Activated gamma-delta T cell (primary cell): Measurements from ENCODE around the gene FAM53B.
"Not testable (repeated sequence)": the region's sequence is repeated elsewhere in the genome, so short reads cannot be mapped to it uniquely, and the experiment has no call there.

ENCODE experiments used
- DNase-seq: peaks from one replicate; lab custom pipeline; 2025; lab: John Stamatoyannopoulos, UW

The FAM53B gene

DNA sequence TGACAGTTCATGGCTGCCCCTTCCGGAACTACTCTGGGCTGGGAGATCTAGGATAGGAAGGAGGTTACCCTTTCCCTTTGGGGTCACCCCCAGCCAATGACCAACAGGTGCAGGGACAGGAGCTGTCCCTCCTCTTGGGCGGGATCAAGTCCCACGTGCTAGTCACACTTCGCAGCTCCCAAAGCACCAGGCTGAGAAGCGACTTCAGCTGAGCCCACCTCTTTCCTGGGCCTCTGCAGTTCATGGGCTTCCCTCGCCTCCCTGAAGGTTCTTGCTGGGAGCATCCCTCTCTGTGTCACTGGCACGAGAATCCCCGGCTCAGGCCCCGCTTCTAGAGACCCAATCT is 115.5 kb downstream of the FAM53B start:
- no peak for DNase-seq

DNA sequence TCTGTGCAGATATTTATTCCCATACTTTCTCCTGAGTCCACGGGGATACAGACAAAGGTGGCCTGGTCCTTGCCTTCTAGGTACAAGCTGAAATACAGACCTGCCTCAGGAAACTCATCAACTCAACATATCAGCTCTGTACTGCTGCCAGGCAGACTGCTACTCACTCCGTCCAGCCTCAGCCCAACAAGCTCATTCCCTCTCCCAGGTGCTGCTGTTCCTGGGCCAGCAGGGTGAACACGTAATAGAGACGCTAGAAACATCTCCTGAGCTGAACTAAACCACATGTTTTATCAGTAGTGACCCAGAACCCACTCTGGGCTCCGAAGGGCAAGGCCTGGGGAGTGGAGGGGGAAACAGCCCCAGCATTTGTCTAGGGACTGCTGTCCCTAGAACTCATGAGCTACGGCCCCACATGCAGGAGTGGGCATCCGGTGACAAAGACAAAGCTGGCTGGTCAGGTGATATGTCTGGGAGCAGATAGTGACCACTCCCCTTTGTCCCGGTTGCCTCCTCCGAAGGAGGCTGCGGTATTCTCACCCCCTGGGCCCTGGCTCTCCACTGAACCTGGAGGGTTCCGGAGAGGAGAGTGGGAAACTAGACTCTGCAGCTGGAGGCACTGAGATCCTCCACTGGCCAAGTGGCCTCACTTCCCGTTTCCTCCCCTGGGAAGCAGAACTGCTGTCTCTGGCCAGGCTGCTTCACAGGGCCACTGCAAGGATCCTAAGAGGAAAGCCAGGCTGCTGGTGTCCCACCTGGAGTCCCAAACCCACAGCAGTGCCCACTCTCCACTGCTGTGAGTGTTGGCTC is 116.1 kb downstream of the FAM53B start:
- no peak for DNase-seq

DNA sequence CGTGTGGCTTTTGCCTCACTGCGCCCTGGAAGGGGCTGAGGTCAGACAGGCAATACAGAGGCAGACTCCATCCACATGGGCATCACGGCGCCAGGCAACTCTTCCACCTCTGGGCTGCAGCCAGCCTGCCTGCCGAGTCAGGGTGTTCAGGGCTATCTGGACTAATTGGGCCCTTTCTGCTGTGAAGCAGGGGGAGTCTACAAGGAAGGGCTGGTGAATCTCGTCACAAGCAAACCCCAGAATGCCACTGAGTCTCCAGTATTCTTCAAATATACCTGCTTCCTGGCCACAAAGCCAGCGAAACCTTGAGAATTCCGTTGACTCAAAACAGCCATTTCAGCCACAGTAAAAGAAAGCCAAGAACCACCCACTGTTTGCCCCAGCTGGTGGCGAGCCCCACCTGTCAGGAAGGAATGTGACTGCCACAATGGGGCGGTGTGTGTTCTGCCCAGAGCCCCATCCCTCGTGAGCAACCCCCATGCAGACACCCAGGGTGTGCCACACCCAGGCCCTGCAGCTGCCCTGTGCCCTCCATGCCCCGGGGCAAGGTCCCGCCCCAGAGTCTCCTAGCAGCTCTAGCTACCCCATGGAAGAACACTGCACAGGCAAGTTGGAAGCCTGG is 117.3 kb downstream of the FAM53B start:
- DNase-seq: no peak

DNA sequence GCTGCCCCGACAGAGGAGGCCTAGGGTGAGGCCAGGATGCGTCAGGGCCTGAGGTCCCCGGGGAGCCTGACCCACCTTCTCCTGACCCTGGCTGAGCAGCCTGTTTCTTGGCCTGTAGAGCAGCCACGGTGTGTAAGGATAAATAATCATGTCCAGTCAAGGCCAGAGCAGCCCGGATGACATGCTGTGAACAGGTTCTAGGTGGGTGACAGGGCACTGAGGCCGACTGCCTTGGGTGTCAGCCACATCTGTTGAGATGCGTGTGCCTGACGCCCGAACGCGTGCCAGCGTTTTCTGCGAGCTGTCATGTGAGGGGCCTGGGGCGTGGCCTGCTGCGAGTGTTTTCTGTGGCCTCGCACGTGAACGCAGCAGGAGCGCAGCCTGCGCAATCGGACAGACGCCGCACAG is 118.3 kb downstream of the FAM53B start:
- DNase-seq: no peak

DNA sequence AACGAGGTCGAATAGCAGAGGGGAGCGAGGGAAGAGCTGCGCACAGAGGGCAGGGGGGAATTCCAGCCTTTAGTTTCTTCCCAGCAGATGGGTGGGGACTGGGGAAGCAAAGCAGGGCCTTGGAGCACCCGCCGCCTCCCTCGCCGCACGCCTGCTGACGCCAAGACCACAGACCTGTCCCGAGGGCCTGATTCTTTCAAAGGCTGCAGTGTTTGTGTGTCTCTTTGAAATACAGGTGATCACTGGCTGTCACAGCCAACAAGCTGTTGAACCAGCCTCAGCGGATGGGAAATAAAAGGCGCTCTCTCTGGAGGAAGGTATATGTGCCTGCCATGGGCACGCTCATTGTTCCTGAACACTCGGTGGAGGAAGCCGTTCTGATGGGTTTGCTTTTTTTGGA is 119.3 kb downstream of the FAM53B start:
- DNase-seq: no peak

DNA sequence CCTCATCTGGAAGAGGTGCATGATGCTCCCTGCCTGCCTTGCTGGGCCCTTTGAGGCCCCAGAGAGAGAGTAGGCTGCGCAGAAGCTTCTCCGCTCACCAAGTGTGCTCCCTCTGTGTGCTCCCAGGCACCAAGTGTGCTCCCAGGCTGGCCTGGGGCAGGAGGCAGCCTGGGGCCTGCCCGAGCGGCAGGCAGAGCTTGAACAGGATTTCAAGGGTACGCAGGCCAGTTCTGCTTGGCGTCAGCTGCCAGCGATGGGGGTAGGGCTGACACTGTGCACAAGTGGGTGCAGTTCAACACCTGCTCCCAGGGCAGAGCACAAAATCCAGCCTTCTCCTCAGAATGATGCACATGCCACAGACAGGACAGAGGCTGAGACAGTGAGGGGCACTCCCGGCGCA is 119.7 kb downstream of the FAM53B start:
- DNase-seq: no peak

DNA sequence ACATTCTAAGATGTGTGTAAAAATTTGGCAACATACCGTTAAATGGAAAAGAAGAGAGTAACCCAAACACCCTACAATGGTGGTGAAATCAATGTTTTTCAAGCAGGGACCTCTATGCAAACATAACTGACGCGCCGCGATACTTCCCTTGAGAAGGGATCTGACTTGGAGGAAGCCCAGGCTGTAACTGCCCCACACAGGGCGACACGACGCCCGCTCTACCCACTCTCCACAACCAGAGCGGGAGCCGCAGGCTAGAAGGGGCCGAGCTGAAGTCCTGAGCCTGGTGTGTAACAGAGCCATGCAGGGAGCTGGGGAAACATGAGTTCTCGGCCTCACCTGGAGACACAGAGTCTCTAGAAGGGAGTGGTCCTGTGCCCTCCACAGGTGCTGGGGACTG is 120.2 kb downstream of the FAM53B start:
- no peak for DNase-seq

DNA sequence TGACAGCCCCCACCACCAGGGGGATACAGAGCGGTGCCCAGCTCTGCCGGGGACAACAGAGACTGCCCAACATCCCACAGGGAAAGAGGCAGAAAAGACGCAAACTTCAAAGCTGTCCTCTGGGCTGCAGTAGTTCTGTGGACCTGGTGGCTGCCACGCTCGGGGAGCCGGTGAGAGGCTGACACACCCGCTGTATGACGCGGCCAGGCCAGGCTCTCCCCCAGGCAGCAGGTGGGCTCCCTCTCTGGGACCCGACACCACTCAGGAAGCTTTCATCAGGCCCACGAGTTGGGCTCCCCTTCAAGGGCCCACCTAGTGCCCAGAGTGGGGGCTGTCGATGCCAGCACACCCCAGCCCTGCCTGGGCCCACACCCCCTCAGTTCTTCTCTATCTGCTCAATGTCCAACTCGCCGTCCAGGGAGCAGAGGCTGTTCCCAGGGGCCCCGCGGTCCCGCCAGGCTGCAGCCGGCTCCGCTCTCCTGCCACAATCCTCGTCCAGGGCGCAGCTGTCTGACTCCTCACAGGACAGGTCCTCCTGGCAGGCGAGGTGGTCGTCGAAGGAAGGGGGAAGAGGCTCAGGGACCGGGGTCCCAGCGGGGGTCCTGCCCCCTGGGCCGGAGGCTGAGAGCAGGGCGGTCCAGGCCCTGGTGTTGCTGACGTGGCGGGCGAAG is 121.2 kb downstream of the FAM53B start:
- DNase-seq: no peak

DNA sequence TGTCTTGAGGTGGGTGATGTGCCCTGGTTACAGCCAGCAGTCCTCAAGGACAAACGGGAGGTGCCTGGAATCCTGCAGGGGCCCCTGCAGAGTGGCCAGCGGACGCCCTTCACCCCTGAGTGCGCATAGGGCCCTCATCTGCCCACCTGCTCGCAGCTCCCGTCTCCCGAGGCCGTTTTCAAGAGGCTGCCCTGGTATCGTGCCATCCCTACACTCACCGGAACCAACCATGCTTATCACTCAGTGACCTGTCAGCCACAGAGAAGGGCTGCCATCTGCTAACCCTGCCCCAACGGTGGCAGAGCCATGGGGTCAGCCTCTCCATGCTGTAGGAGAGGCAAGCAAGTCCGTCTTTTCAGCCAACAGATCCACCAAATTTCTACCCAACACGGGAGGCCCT is 122.0 kb downstream of the FAM53B start:
- DNase-seq: no peak

DNA sequence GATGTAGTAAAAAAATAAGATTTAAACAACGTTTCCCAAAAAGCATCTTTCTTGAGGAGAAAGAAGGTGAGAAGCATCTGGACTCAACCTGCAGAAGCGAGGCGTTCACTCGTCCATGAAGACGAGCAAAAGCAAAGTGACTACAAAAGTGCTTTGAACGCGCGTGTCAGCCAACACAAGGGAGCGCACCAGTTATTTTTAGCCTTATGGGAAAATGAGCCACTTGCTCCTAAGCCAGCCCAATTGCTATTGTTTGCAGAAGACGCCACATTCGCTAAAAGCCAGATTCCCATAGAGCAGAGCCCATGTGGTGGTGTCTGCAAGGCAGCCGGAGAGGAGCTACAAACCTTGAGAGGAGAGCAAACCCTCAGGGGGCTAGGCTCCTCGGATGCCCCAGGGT is 122.5 kb downstream of the FAM53B start:
- DNase-seq: no peak

DNA sequence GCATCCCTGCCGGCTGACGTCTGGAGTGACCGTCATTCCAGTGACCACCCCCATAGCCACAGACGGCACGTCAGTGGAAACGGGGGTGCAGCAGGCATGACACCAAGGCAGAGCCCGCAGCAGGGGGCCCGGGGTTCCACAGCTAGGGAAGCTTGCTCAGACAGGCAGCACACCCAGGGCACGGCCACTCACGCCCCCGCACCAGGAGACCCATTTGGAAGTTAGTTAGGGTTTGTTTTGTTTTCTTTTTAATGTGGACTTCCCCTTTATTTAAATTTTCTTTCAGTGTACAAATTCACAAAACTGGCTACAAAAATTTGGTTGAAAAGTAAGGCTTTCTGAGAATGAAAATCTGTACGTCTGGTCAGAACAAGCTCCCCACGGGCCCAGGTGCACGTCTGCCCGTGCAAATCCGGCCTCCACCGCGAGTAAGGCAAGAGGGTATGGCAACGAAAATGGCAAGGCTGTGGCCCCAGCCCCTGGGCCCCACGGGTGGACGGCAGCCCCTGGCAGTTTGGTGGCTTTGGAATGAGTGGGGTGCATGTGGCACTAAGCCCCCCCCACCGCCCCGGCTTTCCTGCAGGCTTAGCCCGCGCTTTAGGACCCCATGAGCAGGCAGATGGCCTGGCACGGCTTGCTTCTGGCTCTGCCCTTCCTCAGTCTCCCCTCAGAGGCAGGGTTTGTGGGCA is 124.2 kb downstream of the FAM53B start:
- no peak for DNase-seq

DNA sequence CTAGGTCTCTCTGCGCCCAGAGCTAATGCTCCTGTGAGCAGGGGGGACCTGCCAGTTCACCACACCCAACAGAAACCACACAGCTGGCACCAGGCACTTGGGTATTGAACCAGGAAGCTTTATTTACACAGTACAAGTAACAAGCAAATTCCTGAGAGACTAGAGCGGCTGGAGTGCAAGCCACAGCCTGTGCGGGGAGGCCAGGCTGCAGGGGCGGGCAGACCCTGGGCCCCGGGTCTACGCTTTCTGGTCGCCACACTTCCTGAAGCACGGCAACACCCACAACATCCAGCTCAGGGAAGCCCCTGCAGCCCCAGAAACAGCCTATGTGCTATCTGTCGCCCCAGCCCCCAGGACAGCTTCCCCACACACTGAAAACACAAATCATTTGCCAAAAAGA is 125.0 kb downstream of the FAM53B start:
- DNase-seq: peak; percentile 26

DNA sequence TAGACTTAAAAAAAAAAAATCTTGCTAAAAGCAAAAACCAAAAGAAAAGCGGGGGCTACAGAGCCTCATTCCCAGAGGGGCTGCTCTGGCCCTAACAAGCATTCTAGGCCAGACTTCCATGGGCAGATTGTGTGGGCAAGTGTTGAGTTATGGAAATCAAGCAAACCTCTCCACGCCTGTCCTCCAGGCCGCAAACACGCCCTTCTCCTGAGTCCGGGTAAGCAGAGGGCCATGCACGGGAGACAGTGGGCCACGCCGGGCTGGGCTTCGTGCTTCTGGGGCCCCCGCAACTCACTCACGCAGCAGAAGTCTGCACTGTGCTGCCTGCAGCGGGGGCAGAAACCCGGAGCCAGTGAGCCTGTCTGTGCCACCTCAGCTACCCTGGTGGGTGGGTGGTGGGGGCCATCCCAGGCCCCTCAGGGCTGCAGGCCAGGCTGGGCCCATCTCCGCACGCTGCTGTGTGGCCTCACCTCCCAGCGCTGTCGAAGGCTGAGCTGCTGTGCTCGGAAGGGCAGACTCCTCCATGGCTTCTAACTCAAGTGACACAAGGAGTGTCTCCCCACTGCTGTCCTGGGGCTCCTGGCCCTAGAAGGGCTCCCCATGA is 125.6 kb downstream of the FAM53B start:
- no peak for DNase-seq

DNA sequence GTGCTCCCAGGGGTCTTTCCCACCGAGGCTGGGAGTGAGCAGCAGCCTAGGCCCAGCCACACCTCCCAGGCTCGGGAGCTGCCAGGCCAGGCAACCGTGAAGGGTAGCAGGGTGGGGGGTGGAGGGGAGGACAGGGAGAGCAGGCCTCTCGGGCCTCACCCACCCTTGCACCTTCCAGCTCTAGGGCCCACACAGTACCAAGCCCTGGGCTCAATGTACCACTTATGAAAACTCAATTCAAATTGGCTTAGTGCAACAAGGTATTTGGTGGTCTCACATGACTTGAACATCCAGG is 127.4 kb downstream of the FAM53B start:
- no peak for DNase-seq

DNA sequence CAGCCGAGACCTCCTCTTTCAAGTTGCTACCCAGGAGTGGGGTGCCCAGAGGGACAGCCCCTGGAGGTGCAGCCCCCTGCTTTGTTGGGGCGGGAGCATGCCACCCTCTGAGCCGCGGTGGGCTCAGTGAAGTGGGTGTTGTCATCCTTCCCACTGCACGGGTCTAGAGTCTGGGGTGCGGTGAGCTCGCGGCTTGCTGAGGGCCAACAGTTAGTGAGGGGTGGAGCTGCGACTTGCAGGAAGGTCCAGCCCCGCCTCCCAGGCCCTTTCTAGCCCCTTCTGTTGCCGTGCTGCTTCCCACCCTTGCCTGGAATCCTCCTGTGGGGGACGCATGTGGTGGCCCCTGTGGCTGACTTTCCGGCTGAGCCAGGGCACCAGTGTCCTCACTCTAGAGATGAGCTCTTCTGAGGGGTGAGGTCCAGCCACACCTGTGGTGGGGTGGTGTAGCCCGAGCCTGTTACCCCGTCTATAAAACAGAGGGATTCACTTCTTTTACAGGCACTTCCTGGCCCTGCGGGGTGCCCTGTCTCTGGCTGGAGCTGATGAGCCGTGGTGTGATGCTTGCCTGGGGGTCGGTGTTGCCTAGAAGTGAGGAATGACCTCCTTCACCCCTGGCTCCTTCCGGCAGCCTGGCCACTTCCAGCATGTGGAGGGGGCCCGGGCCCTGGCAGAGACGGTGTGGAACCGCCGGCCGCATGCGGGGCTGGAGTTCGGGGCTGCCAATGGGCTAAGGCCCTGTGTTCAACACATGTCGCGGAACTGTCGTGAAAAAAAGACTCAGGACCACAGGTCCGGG is 127.9 kb downstream of the FAM53B start:
- DNase-seq: peak; percentile 34

DNA sequence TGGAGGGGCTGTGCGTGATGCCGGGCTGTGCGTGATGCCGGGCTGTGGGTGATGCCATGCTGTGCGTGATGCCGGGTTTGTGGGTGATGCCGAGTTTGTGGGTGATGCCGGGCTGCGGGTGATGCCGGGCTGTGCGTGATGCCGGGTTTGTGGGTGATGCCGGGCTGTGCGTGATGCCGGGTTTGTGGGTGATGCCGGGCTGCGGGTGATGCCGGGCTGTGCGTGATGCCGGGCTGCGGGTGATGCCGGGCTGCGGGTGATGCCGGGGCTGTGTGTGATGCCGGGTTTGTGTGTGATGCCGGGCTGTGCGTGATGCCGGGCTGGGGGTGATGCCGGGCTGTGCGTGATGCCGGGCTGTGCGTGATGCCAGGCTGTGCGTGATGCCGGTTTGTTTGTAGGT is 128.9 kb downstream of the FAM53B start:
- no peak for DNase-seq

DNA sequence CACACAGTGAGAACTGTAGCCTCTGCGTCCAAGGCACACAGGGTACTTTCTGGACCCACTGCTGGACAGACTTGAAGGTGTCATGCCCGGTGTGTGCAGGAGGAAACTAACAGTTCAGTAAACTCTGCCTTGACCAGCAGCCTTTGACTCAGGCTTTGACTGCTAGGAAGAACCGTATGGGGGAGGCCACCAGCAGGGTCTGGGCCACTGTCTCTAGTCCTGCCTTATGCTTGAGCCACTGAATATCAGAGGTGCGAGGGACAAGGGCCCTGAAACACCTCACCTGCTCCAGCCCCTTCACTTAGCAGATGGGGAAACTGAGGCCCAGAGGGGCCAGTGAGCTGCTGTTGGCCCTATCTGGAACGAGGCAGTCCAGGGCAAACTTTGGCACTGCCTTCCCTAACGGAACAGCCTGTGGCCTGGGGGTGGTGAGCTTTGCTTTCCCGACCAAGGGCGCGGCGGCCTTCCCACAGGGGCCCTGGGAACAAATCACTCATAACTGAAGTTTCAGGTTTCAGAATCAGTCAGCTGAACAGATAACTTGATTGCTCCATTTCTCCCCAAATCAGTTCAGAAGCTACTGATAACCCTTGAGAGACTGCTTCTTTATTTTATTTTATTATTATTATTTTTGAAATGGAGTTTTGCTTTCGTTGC is 130.0 kb downstream of the FAM53B start:
- DNase-seq: no peak

DNA sequence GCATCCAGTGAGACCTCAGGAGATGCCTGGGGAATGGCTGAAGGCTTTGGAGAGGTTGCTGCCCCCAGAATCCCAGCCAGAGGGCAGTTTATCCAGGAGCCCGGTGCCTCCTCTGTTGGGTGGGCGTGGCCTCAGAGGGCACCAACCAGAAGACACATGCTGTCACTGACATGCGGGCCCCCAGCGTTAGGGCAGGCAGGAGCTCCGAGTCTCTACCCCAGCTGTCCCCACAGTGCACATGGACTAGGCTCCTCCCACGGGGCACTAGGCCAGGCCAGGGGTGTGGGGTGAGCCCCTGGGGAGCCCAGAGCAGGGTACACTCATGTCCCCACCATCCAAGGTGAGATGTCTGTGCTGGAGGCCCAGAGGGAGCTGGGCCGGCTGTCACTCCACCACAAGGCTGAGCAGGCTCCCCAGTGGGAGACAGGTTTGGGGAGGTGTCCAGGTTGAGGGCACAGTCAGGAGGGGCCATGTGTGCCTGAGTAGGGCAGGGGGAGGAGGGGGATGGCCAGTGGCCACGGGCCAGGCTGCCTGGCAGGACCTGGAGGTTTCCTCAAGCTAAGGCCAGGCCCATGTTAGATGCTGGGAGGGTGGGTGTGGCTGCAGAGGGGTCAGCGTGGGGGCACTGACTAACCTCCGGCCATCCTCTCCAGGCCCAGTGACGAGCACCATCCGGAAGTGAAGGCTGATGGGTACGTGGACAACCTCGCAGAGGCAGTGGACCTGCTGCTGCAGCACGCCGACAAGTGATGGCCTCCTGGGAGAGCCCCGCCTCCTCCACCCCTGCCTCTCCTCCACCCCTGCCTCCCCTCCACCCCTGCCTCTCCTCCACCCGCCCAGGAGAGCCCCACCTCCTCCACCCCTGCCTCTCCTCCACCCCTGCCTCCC is 131.3 kb downstream of the FAM53B start:
- no peak for DNase-seq

DNA sequence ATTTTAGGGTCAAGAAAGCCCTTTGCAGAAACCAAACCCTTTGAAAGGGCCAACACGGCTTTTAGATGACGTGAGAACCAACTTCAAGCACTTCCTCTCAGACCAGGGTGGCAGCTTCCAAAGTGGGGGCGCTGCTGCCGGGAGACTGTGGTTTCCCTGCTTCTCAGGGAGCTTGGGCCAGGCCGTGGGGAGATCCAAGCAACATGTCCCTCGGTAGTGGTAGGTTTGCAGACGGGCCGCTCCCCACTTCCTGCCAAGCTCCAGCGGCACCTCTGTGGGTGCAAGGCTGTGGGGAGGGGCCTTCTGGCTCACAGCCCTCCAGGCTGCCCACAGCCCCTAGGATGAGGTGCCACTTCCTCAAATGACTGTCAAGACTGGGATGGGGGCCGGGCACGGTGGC is 132.4 kb downstream of the FAM53B start:
- peak; percentile 59 for DNase-seq

DNA sequence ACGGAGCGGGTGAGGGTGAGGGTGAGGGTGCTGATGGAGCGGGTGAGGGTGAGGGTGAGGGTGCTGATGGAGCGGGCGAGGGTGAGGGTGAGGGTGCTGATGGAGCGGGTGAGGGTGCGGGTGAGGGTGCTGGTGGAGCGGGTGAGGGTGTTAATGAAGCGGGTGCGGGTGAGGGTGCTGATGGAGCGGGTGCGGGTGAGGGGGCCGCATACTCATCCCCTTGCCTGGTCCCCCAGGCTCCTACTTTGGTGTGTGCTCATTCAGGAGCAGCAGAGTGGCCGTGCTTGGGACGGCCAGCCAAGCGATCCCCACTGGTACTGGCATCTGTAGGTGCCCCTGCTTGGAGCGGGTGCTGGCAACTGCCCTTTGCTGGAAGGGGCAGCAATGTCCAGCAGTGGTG is 133.3 kb downstream of the FAM53B start:
- not testable (repeated sequence) for DNase-seq
